ENCODE data around the gene ZNG1A.
"Not testable (repeated sequence)": the region's sequence is repeated elsewhere in the genome, so short reads cannot be mapped to it uniquely, and the experiment has no call there.

The ZNG1A gene

GRCh38 chr9:98775-99174 is 80.1 kb downstream of the ZNG1A start:
- not testable (repeated sequence) for DNase-seq (ENCODE audit: low read depth)

- not testable (repeated sequence) for DNase-seq (ENCODE audit: low read depth)
Observed at GRCh38 chr9:94992-95391, 83.9 kb downstream of the ZNG1A start.

GRCh38 chr9:94323-94722 is 84.5 kb downstream of the ZNG1A start:
- not testable (repeated sequence) for DNase-seq (ENCODE audit: low read depth)

GRCh38 chr9:93909-94308 is 84.9 kb downstream of the ZNG1A start:
- not testable (repeated sequence) for DNase-seq (ENCODE audit: low read depth)

- DNase-seq (ENCODE audit: low read depth): not testable (repeated sequence)
Observed at GRCh38 chr9:90851-91250, 88.0 kb downstream of the ZNG1A start.

GRCh38 chr9:88396-89037 is 90.3 kb downstream of the ZNG1A start:
- DNase-seq (ENCODE audit: low read depth): not testable (repeated sequence)

- not testable (repeated sequence) for DNase-seq (ENCODE audit: low read depth)
Observed at GRCh38 chr9:87860-88259, 91.0 kb downstream of the ZNG1A start.

GRCh38 chr9:87105-87504 is 91.8 kb downstream of the ZNG1A start:
- not testable (repeated sequence) for DNase-seq (ENCODE audit: low read depth)

GRCh38 chr9:86697-87096 is 92.2 kb downstream of the ZNG1A start:
- DNase-seq (ENCODE audit: low read depth): not testable (repeated sequence)

GRCh38 chr9:82932-83689 is 95.7 kb downstream of the ZNG1A start:
- not testable (repeated sequence) for DNase-seq (ENCODE audit: low read depth)

- not testable (repeated sequence) for DNase-seq (ENCODE audit: low read depth)
Observed at GRCh38 chr9:78333-78732, 100.5 kb downstream of the ZNG1A start.

GRCh38 chr9:76389-76788 is 102.5 kb downstream of the ZNG1A start:
- DNase-seq (ENCODE audit: low read depth): not testable (repeated sequence)

- not testable (repeated sequence) for DNase-seq (ENCODE audit: low read depth)
Observed at GRCh38 chr9:73900-74525, 104.8 kb downstream of the ZNG1A start.

GRCh38 chr9:73076-73899 is 105.6 kb downstream of the ZNG1A start:
- DNase-seq (ENCODE audit: low read depth): not testable (repeated sequence)
